ENCODE data around the gene FCN1.
"Not testable (repeated sequence)": the region's sequence is repeated elsewhere in the genome, so short reads cannot be mapped to it uniquely, and the experiment has no call there.

FCN1 gene

DNA sequence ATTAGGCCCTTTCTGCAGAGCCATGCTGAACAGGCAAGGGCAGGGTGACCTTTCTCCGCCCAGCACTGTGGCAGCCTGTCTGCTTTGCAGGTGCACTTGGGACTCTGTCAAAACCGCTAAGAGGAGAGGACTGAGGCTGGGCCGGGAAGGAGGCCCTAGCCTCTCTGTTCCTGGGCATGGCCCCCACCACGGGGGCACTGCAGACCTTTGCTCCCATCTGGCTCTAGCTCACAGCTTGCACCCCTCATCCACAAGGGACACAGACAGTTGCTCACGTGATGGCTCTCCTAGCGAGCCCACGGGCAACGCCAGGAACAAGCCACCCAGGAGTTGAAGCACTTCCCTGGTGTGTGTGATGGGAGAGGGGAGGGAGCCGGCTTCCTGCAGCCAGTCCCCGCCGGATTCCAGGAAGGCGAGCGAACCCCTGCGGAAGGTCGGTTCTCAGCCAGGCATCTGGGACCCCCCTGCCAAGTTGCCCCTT lies 43.0 kb upstream of the FCN1 start:
- Histone ChIP-seq H3K27me3 (ENCODE audit: insufficient read depth, low read depth, severe bottlenecking) (no peaks in the 10 kb centered on the region), H3K9me3 (ENCODE audit: severe bottlenecking) (peaks cover 4% of the 10 kb centered on the region), H3K4me3 (ENCODE audit: low read depth, low read length) (no peak overlapping the region), H3K36me3 (no peaks in the 10 kb centered on the region), H3K27ac (no peak overlapping the region)
- peak; percentile 40 for DNase-seq
- TF ChIP-seq, protein P1, sequence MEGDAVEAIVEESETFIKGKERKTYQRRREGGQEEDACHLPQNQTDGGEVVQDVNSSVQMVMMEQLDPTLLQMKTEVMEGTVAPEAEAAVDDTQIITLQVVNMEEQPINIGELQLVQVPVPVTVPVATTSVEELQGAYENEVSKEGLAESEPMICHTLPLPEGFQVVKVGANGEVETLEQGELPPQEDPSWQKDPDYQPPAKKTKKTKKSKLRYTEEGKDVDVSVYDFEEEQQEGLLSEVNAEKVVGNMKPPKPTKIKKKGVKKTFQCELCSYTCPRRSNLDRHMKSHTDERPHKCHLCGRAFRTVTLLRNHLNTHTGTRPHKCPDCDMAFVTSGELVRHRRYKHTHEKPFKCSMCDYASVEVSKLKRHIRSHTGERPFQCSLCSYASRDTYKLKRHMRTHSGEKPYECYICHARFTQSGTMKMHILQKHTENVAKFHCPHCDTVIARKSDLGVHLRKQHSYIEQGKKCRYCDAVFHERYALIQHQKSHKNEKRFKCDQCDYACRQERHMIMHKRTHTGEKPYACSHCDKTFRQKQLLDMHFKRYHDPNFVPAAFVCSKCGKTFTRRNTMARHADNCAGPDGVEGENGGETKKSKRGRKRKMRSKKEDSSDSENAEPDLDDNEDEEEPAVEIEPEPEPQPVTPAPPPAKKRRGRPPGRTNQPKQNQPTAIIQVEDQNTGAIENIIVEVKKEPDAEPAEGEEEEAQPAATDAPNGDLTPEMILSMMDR (IDR thresholded peaks at IDR 0.05; ENCODE audit: low read depth, low read length): no peak

DNA sequence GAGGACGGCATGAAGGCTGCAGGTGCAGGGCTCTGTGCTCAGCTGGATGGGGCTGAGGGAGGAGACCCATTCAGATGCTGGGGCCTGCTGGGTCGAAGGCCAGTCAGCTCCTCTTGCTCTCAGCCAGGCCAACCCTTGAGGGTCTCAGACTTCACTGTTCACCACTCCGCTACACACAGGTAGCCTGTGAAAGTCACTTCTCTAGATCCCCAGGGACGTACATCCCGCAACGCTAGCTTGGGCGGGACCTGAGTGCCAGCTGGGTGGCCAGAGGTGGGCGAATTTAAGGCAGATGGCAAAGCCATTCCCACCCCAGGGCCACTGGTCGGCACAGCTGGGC lies 42.2 kb upstream of the FCN1 start:
- peak; percentile 4 for DNase-seq
- no peak overlapping the region for H3K4me3 ChIP-seq (ENCODE audit: low read depth, low read length)
- no peaks in the 10 kb centered on the region for H3K36me3 ChIP-seq
- H3K9me3 ChIP-seq (ENCODE audit: severe bottlenecking): peaks cover 4% of the 10 kb centered on the region
- TF ChIP-seq, protein P1 (IDR thresholded peaks at IDR 0.05; ENCODE audit: low read depth, low read length): no peak
- no peaks in the 10 kb centered on the region for H3K27me3 ChIP-seq (ENCODE audit: insufficient read depth, low read depth, severe bottlenecking)
- 0 out of 2 replicates have a peak overlapping the region, but pooled peaks have one; percentile 11 for H3K27ac ChIP-seq

DNA sequence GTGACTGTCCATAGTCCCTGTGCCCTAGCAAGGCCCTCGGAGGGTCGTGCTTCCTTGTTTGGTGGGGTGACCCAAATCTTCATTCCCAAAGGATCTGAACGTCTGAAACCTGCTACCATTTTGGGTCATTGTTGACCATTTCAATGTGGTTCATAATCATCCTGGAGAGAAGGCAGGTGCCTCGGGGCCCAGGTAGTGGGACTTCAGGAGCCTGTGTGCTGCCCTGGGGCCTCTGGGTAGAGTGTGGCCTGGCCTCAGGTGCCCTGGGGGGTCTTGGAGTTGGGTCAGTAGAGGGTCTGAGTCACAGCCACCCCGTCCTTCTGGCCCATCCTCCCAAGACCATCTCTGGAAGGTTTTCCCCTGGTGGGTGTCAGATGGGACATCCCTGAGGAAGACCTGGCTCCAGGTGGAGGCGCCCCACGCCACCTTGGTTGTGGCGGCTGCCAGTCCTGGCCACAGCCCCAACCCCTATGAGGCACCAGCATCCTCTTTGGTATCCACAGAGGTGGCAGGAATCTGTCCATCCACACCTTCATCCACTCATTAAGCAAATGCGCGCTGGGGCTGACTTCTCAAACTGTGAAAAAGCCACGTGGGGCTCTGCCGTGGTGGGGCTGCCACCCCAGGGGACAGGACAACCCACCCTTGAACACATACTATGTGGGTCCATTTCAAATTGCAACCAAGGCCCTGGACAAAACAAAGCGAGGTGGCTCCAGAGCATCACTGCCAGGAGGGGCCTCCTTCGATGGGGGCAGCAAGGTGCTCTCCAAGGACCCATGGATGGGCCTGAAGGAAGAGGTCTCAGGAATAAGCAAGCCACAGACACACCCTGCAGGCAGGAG lies 41.6 kb upstream of the FCN1 start:
- peaks cover 4% of the 10 kb centered on the region for H3K9me3 ChIP-seq (ENCODE audit: severe bottlenecking)
- TF ChIP-seq, protein P1 (IDR thresholded peaks at IDR 0.05; ENCODE audit: low read depth, low read length): no peak
- peak; percentile 2 for DNase-seq
- no peak overlapping the region for H3K4me3 ChIP-seq (ENCODE audit: low read depth, low read length)
- no peak overlapping the region for H3K27ac ChIP-seq
- H3K27me3 ChIP-seq (ENCODE audit: insufficient read depth, low read depth, severe bottlenecking): no peaks in the 10 kb centered on the region
- no peaks in the 10 kb centered on the region for H3K36me3 ChIP-seq

DNA sequence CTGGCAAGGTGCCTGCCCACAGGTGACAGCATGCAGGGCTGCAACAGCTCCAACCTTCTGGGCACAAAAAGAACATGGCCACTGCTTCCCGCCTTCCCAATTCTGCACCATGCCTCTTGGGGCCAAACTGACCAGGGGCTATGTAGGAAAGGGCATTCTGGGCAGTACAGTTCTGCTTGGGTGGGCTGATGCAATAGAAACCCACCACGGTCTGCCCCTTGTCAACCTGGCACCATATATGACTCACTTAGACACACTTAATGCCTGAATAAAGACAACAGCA lies 40.2 kb upstream of the FCN1 start:
- no peak overlapping the region for H3K4me3 ChIP-seq (ENCODE audit: low read depth, low read length)
- peaks cover 9% of the 10 kb centered on the region for H3K9me3 ChIP-seq (ENCODE audit: severe bottlenecking)
- TF ChIP-seq, protein P1 (IDR thresholded peaks at IDR 0.05; ENCODE audit: low read depth, low read length): no peak
- H3K36me3 ChIP-seq: no peaks in the 10 kb centered on the region
- H3K27me3 ChIP-seq (ENCODE audit: insufficient read depth, low read depth, severe bottlenecking): no peaks in the 10 kb centered on the region
- H3K27ac ChIP-seq: peak overlapping the region; percentile 50
- no peak for DNase-seq

DNA sequence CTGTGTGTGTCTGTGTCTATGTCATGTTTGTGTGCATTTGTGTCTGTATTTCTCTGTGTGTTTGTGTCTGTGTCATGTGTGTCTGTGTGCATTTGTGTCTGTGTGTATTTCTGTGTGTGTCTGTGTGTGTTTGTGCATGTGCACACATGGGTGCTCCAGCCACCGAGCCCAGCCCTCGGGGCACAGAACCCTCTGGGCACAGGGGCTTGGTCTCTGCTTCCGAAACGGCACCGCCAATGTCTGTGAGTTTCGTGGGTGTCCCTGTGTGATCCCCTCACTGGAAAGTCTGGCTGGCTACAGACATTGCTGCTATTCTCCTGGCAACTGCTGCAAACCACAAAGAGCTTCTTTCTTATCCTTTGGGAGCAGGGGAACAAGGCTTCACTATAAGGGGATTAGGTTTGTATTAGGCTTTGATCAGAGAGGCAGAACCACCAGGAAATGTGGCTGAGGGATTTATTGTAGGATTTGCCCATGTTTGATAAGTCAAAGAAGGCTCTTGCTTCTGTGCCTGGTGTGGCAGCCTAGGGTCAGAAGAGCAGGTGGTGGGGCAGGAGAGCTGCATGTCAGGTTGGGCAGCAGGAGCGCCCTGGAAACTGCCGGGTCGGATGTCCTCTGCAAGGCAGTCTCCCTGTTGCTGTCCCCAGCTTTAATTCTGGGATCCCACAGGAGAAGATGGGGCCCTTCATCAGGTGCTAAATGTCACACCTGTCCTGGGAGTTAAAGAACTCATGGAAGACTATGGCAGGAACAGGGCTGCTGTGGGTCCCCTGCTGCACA lies 39.6 kb upstream of the FCN1 start:
- TF ChIP-seq, protein P1 (IDR thresholded peaks at IDR 0.05; ENCODE audit: low read depth, low read length): 0 out of 2 replicates have a peak, but pooled peaks have one; percentile 2
- Histone ChIP-seq H3K36me3 (no peaks in the 10 kb centered on the region), H3K4me3 (ENCODE audit: low read depth, low read length) (no peak overlapping the region), H3K27me3 (ENCODE audit: insufficient read depth, low read depth, severe bottlenecking) (no peaks in the 10 kb centered on the region), H3K9me3 (ENCODE audit: severe bottlenecking) (peaks cover 9% of the 10 kb centered on the region), H3K27ac (peak overlapping the region; percentile 69)
- DNase-seq: peak; percentile 74

DNA sequence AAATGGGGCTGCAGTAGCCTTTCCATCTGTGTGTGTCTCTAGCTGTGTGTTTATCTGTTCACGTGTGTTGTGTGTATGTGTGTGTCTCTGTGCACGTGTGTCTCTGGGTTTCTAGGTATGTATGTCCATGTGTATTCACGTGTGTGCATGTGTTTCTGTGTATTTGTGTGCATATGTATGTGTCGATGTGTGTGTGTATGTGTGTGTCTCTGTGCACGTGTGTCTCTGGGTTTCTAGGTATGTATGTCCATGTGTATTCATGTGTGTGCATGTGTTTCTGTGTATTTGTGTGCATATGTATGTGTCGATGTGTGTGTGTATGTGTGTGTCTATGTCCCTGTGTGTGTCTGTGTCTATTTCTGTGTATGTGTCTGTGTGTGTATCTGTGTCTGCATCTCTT lies 38.7 kb upstream of the FCN1 start:
- H3K27me3 ChIP-seq (ENCODE audit: insufficient read depth, low read depth, severe bottlenecking); H3K36me3 ChIP-seq; H3K4me3 ChIP-seq (ENCODE audit: low read depth, low read length); H3K27ac ChIP-seq; H3K9me3 ChIP-seq (ENCODE audit: severe bottlenecking); DNase-seq: not testable (repeated sequence)

All from WERI-Rb-1 (cell line).